ENCODE data around the gene ABCC6.

- TF ChIP-seq ARID4A (CRISPR knock-in tag; IDR thresholded peaks at IDR 0.05; ENCODE audit: borderline replicate concordance) (no peak), CTCF (CRISPR knock-in tag; IDR thresholded peaks at IDR 0.05) (peak; percentile 55), JDP2 (CRISPR knock-in tag; IDR thresholded peaks at IDR 0.05; ENCODE audit: borderline replicate concordance) (no peak), POLR2AphosphoS5 (IDR thresholded peaks at IDR 0.05; ENCODE audit: low read depth, low read length) (no peak), ZNF274 (CRISPR knock-in tag; IDR thresholded peaks at IDR 0.05) (peak; percentile 32; the same call in 1 of the 2 replicates), SP4 (CRISPR knock-in tag; IDR thresholded peaks at IDR 0.05) (no peak), IRF1 (CRISPR knock-in tag; IDR thresholded peaks at IDR 0.05; ENCODE audit: low read depth) (no peak), CEBPG (CRISPR knock-in tag; IDR thresholded peaks at IDR 0.05) (no peak), ZFP41 (CRISPR knock-in tag; IDR thresholded peaks at IDR 0.05; ENCODE audit: borderline replicate concordance) (no peak), ZNF317 (CRISPR knock-in tag; IDR thresholded peaks at IDR 0.05) (no peak), JUN (CRISPR knock-in tag; IDR thresholded peaks at IDR 0.05) (no peak)
These were observed 39.7 kb downstream of the ABCC6 start for GRCh38 chr16:16183562-16183961.

All from HepG2 (cell line).